NCI-H146 (cell line): ENCODE measurements around the gene FCHSD1.
"Not testable (repeated sequence)": the region's sequence is repeated elsewhere in the genome, so short reads cannot be mapped to it uniquely, and the experiment has no call there.

Experiments
- DNase-seq: peaks from one replicate; lab custom pipeline; 2025; lab: John Stamatoyannopoulos, UW

Gene FCHSD1

GRCh38 chr5:141617682-141618029, 33.6 kb downstream of the FCHSD1 start:
- no peak for DNase-seq

- DNase-seq = no peak
These were observed 34.1 kb downstream of the FCHSD1 start for GRCh38 chr5:141617128-141617527.

GRCh38 chr5:141615991-141616720, 35.1 kb downstream of the FCHSD1 start:
- DNase-seq = no peak

DNA sequence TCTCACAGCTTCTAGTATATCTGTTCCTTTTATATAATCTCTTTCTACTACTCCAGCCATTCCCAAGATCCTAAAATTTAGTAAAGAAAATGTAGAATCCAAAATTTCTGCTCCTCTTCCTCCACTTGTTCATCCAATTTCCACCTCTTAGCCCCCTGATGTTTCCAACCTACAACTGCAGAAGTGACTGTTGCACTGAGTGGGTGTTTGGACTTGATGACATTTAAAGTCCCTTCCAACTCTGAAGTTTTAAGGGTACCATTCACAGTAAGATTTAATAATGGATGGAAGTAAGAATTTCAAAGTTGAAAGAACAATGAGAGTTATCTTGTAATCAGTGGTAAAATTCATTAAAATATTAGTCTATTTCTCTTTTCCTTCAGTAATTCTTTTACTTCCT, 37.9 kb downstream of the FCHSD1 start:
- no peak for DNase-seq

GRCh38 chr5:141611289-141611688, 39.9 kb downstream of the FCHSD1 start:
- no peak for DNase-seq

DNA sequence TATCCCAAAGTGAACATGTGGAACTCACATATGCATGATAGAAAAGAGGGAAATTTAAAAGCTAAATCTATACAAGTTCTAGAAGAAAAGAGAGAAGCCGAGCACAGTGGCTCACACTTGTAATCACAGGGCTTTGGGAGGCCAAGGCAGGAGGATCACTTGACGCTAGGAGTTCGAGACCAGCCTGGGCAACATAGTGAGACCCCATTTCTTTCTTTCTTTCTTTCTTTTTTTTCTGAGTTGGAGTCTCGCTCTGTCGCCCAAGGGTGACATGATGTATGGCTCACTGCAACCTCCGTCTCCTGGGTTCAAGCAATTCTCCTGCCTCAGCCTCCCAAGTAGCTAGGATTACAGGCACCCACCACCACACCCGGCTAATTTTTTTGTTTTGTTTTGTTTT, 41.3 kb downstream of the FCHSD1 start:
- not testable (repeated sequence) for DNase-seq

DNA sequence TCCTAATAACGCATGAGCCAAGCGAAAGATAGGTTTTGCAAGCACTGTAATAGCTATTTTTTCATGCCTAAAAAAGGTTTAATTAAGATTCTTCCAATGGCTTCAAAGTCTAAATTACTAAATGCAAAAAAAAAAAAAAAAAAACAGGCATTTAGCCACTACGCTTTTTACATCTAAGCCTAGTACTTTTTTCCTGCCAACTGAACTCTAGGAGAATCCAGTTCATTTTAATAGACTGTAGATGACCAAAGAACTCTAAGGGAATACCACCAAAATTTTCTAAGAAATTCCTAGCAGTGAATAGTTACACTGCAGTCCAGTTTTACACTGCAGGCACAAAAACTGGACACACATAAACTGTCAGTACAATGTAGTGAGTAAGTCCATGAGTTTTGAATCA, 42.2 kb downstream of the FCHSD1 start:
- no peak for DNase-seq

- no peak for DNase-seq
These were observed 42.7 kb downstream of the FCHSD1 start for GRCh38 chr5:141608557-141608956.

DNA sequence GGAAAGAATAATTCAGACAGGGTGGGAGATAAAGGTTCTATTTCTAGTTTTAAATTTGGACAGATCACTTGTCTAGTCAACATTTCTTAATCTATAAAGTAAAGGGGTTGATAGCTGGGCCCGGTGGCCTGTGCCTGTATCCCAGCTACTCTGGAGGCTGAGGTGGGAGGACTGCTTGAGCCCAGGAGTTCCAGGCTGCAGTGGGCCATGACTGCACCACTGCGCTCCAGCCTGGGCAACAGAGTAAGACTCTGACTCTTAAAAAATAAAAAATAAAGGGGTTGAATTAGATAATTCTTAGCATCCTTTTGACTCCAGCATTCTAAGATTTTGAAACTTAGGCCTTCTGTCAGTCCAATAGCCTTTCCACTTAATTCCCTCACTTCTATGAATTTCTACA, 43.2 kb downstream of the FCHSD1 start:
- no peak for DNase-seq

- no peak for DNase-seq
These were observed 45.5 kb downstream of the FCHSD1 start for GRCh38 chr5:141605523-141606277.

- no peak for DNase-seq
These were observed 47.1 kb downstream of the FCHSD1 start for GRCh38 chr5:141603923-141604717.

- DNase-seq = no peak
These were observed 48.6 kb downstream of the FCHSD1 start for GRCh38 chr5:141602606-141603005.

- no peak for DNase-seq
These were observed 52.5 kb downstream of the FCHSD1 start for GRCh38 chr5:141598391-141599345.

DNA sequence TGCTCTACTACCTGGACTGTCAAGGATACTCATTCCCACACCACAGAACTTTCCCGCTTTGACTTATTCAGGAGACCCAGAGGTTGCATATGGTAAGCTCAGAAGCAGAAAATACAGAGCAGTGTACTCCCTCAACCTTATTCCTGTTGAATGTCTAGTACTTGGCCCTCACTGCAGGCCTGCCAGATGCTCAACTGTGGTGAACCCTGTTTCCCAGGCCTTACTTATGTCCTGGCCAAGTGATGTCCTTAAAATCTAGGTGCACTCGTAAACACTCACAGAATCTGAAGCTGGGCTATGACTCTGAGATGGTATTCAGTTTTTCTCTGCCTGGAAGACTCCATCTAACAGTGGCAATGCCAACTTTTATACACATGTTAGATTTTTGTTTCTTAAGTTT, 53.4 kb downstream of the FCHSD1 start:
- DNase-seq = no peak

- no peak for DNase-seq
These were observed 53.8 kb downstream of the FCHSD1 start for GRCh38 chr5:141597394-141597793.

- DNase-seq = no peak
These were observed 54.4 kb downstream of the FCHSD1 start for GRCh38 chr5:141596867-141597266.

- no peak for DNase-seq
These were observed 61.1 kb downstream of the FCHSD1 start for GRCh38 chr5:141590127-141590526.
